ENCODE results near the gene NUP50. TPM values are rescaled to one million over a fixed set of nuclear protein-coding genes. Genes with fewer than 3 reads are reported as not detected.
A peak's percentile ranks its signal among the peaks of the same experiment; 100 is the strongest.

The NUP50 gene
- polyA plus RNA-seq, 1 donor, result 40.8 TPM

- H3K27me3 ChIP-seq (ENCODE audit: control insufficient read depth, insufficient read depth, low read length), result no peaks in the 10 kb centered on the region
- no peak overlapping the region for H3K4me3 ChIP-seq (ENCODE audit: low read length)
- no peak for DNase-seq
- H3K36me3 ChIP-seq (ENCODE audit: control insufficient read depth, insufficient read depth, low read length), result peaks cover 10% of the 10 kb centered on the region
- peaks cover 4% of the 10 kb centered on the region for H3K9me3 ChIP-seq (ENCODE audit: control insufficient read depth, low read depth, low read length)
- no peaks in the 10 kb centered on the region for H3K4me1 ChIP-seq (ENCODE audit: control insufficient read depth, insufficient read depth, low read length)
- WGBS (ENCODE audit: insufficient coverage, low lambda C conversion rate), result 100% methylated on average over 1 of the region's 3 CpGs
- no peak overlapping the region for H3K27ac ChIP-seq (ENCODE audit: low read length)
Observed at GRCh38 chr22:45131749-45132148, 32.0 kb upstream of the NUP50 start.

GRCh38 chr22:45134313-45134712, 29.4 kb upstream of the NUP50 start:
- no CpG with 5 or more reads among the region's 5 CpGs for WGBS (ENCODE audit: insufficient coverage, low lambda C conversion rate)
- H3K27me3 ChIP-seq (ENCODE audit: control insufficient read depth, insufficient read depth, low read length), result no peaks in the 10 kb centered on the region
- peaks cover 4% of the 10 kb centered on the region for H3K9me3 ChIP-seq (ENCODE audit: control insufficient read depth, low read depth, low read length)
- H3K36me3 ChIP-seq (ENCODE audit: control insufficient read depth, insufficient read depth, low read length), result peaks cover 10% of the 10 kb centered on the region
- no peak for DNase-seq
- no peak overlapping the region for H3K4me3 ChIP-seq (ENCODE audit: low read length)
- H3K4me1 ChIP-seq (ENCODE audit: control insufficient read depth, insufficient read depth, low read length), result no peaks in the 10 kb centered on the region
- no peak overlapping the region for H3K27ac ChIP-seq (ENCODE audit: low read length)

GRCh38 chr22:45136594-45136993, 27.1 kb upstream of the NUP50 start:
- Histone ChIP-seq H3K4me3 (ENCODE audit: low read length) (no peak overlapping the region), H3K9me3 (ENCODE audit: control insufficient read depth, low read depth, low read length) (peaks cover 4% of the 10 kb centered on the region), H3K4me1 (ENCODE audit: control insufficient read depth, insufficient read depth, low read length) (no peaks in the 10 kb centered on the region), H3K27me3 (ENCODE audit: control insufficient read depth, insufficient read depth, low read length) (no peaks in the 10 kb centered on the region), H3K36me3 (ENCODE audit: control insufficient read depth, insufficient read depth, low read length) (peaks cover 10% of the 10 kb centered on the region), H3K27ac (ENCODE audit: low read length) (no peak overlapping the region)
- no CpG with 5 or more reads among the region's 2 CpGs for WGBS (ENCODE audit: insufficient coverage, low lambda C conversion rate)
- no peak for DNase-seq

DNA sequence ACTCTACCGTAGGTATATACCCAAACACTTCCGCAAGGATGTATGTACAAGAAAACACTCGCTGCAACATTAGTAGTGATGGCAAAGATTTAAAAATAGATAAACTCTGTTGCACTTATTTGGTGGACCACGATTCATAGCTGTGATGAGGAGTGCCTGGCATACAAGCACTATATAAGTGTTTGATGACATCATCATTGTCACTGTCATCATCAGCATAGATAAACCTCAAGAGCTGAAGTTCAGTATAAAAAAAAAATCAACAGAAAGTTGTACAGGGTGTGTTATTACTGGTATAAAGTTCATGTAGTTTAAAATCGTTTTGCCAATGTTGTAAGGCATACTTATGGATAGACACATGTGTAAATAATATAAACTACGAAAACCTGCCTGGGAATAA, 24.0 kb upstream of the NUP50 start:
- Histone ChIP-seq H3K27ac (ENCODE audit: low read length) (no peak overlapping the region), H3K9me3 (ENCODE audit: control insufficient read depth, low read depth, low read length) (no peaks in the 10 kb centered on the region), H3K4me1 (ENCODE audit: control insufficient read depth, insufficient read depth, low read length) (no peaks in the 10 kb centered on the region), H3K27me3 (ENCODE audit: control insufficient read depth, insufficient read depth, low read length) (no peaks in the 10 kb centered on the region), H3K36me3 (ENCODE audit: control insufficient read depth, insufficient read depth, low read length) (no peaks in the 10 kb centered on the region), H3K4me3 (ENCODE audit: low read length) (no peak overlapping the region)
- DNase-seq, result no peak
- WGBS (ENCODE audit: insufficient coverage, low lambda C conversion rate), result 96% methylated on average over 3 of the region's 6 CpGs

GRCh38 chr22:45142376-45142775, 21.3 kb upstream of the NUP50 start:
- Histone ChIP-seq H3K27me3 (ENCODE audit: control insufficient read depth, insufficient read depth, low read length) (no peaks in the 10 kb centered on the region), H3K27ac (ENCODE audit: low read length) (no peak overlapping the region), H3K9me3 (ENCODE audit: control insufficient read depth, low read depth, low read length) (no peaks in the 10 kb centered on the region), H3K4me1 (ENCODE audit: control insufficient read depth, insufficient read depth, low read length) (no peaks in the 10 kb centered on the region), H3K36me3 (ENCODE audit: control insufficient read depth, insufficient read depth, low read length) (no peaks in the 10 kb centered on the region), H3K4me3 (ENCODE audit: low read length) (no peak overlapping the region)
- WGBS (ENCODE audit: insufficient coverage, low lambda C conversion rate), result 100% methylated on average over 2 of the region's 15 CpGs
- DNase-seq, result no peak

DNA sequence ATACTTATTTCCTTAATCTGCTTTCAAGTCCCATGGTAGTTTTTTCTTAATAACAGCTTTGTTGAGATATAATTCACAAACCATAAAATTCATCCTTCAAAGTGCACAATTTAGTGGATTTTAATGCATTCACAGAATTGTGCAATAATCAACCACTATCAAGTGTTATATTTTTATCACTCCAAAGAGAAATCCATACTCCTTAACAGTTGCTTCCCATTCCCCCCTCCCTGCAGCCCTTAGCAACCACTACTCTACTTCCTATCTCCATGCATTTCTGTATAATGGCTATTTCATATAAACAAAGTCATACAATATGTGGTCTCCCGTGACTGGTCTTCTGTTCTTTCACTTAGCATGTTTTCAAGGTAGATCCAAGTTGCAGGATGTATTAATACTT, 18.8 kb upstream of the NUP50 start:
- Histone ChIP-seq H3K27me3 (ENCODE audit: control insufficient read depth, insufficient read depth, low read length) (no peaks in the 10 kb centered on the region), H3K4me1 (ENCODE audit: control insufficient read depth, insufficient read depth, low read length) (no peaks in the 10 kb centered on the region), H3K9me3 (ENCODE audit: control insufficient read depth, low read depth, low read length) (no peaks in the 10 kb centered on the region), H3K4me3 (ENCODE audit: low read length) (no peak overlapping the region), H3K27ac (ENCODE audit: low read length) (no peak overlapping the region), H3K36me3 (ENCODE audit: control insufficient read depth, insufficient read depth, low read length) (no peaks in the 10 kb centered on the region)
- WGBS (ENCODE audit: insufficient coverage, low lambda C conversion rate), result no CpG with 5 or more reads among the region's 1 CpG
- DNase-seq, result no peak

GRCh38 chr22:45149671-45150070, 14.1 kb upstream of the NUP50 start:
- Histone ChIP-seq H3K4me1 (ENCODE audit: control insufficient read depth, insufficient read depth, low read length) (peaks cover 6% of the 10 kb centered on the region), H3K36me3 (ENCODE audit: control insufficient read depth, insufficient read depth, low read length) (no peaks in the 10 kb centered on the region), H3K27me3 (ENCODE audit: control insufficient read depth, insufficient read depth, low read length) (no peaks in the 10 kb centered on the region), H3K4me3 (ENCODE audit: low read length) (no peak overlapping the region), H3K9me3 (ENCODE audit: control insufficient read depth, low read depth, low read length) (no peaks in the 10 kb centered on the region), H3K27ac (ENCODE audit: low read length) (no peak overlapping the region)
- DNase-seq, result no peak
- WGBS (ENCODE audit: insufficient coverage, low lambda C conversion rate), result 80% methylated on average over 2 of the region's 2 CpGs

GRCh38 chr22:45150139-45150538, 13.6 kb upstream of the NUP50 start:
- H3K27ac ChIP-seq (ENCODE audit: low read length), result no peak overlapping the region
- 100% methylated on average over 1 of the region's 2 CpGs for WGBS (ENCODE audit: insufficient coverage, low lambda C conversion rate)
- no peaks in the 10 kb centered on the region for H3K36me3 ChIP-seq (ENCODE audit: control insufficient read depth, insufficient read depth, low read length)
- H3K9me3 ChIP-seq (ENCODE audit: control insufficient read depth, low read depth, low read length), result no peaks in the 10 kb centered on the region
- no peaks in the 10 kb centered on the region for H3K27me3 ChIP-seq (ENCODE audit: control insufficient read depth, insufficient read depth, low read length)
- DNase-seq, result peak in 1 of 2 donors; percentile 35
- H3K4me1 ChIP-seq (ENCODE audit: control insufficient read depth, insufficient read depth, low read length), result peaks cover 6% of the 10 kb centered on the region
- H3K4me3 ChIP-seq (ENCODE audit: low read length), result no peak overlapping the region

- Histone ChIP-seq H3K27ac (ENCODE audit: low read length) (no peak overlapping the region), H3K36me3 (ENCODE audit: control insufficient read depth, insufficient read depth, low read length) (no peaks in the 10 kb centered on the region), H3K4me1 (ENCODE audit: control insufficient read depth, insufficient read depth, low read length) (peaks cover 6% of the 10 kb centered on the region), H3K4me3 (ENCODE audit: low read length) (no peak overlapping the region), H3K9me3 (ENCODE audit: control insufficient read depth, low read depth, low read length) (no peaks in the 10 kb centered on the region), H3K27me3 (ENCODE audit: control insufficient read depth, insufficient read depth, low read length) (no peaks in the 10 kb centered on the region)
- no peak for DNase-seq
- no CpG with 5 or more reads among the region's 6 CpGs for WGBS (ENCODE audit: insufficient coverage, low lambda C conversion rate)
Observed at GRCh38 chr22:45151503-45151902, 12.2 kb upstream of the NUP50 start.

GRCh38 chr22:45154383-45154782, 9.3 kb upstream of the NUP50 start:
- Histone ChIP-seq H3K27ac (ENCODE audit: low read length) (no peak overlapping the region), H3K9me3 (ENCODE audit: control insufficient read depth, low read depth, low read length) (no peaks in the 10 kb centered on the region), H3K27me3 (ENCODE audit: control insufficient read depth, insufficient read depth, low read length) (no peaks in the 10 kb centered on the region), H3K4me1 (ENCODE audit: control insufficient read depth, insufficient read depth, low read length) (peaks cover 10% of the 10 kb centered on the region), H3K4me3 (ENCODE audit: low read length) (no peak overlapping the region), H3K36me3 (ENCODE audit: control insufficient read depth, insufficient read depth, low read length) (no peaks in the 10 kb centered on the region)
- peak in 1 of 2 donors; percentile 28 for DNase-seq
- 88% methylated on average over 2 of the region's 3 CpGs for WGBS (ENCODE audit: insufficient coverage, low lambda C conversion rate)

DNA sequence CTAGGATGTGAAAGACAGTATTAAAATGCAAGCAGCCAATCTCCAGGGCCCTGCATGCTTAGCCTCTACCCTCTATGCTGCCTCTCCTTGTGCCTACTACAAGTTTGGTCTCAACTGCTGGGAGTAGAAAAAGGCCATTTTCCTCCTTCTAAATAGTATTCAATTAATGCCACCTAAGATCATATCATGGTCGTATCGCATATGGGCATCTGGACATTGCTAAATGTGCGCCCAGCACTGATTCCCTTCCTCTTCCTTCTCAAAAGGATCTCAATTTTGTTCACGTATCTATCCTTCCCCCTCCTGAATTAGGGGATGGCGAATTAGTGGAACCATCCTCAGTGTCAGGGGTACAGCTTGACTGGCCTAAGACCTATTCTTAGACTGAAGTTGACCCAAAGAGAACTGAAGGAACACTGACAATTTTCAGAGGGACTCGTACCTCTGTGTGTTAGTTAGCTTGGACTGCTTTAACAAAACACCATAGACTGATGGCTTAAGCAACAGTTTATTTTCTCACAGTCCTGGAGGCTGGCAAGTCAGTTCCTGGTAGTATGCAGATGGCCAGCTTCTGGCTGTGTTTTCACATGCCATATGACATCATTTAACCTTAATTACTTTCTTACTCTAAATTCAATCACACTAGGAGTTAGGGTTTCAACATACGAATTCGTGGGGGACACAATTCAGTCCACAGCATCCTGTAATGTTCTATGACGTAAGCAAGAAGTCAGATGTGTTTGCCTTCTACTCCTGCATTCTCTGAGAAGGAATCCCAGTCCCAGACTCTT, 8.5 kb upstream of the NUP50 start:
- Histone ChIP-seq H3K4me1 (ENCODE audit: control insufficient read depth, insufficient read depth, low read length) (peaks cover 16% of the 10 kb centered on the region), H3K36me3 (ENCODE audit: control insufficient read depth, insufficient read depth, low read length) (no peaks in the 10 kb centered on the region), H3K27me3 (ENCODE audit: control insufficient read depth, insufficient read depth, low read length) (no peaks in the 10 kb centered on the region), H3K4me3 (ENCODE audit: low read length) (no peak overlapping the region), H3K9me3 (ENCODE audit: control insufficient read depth, low read depth, low read length) (no peaks in the 10 kb centered on the region), H3K27ac (ENCODE audit: low read length) (peak overlapping the region; percentile 12)
- no CpG with 5 or more reads among the region's 9 CpGs for WGBS (ENCODE audit: insufficient coverage, low lambda C conversion rate)
- DNase-seq, result no peak

Measured in large intestine (tissue), 3 donors.